HEK293 (cell line): ENCODE data around the gene PRKCA.

ENCODE experiments used
- ATF2 ChIP-seq: fragments of 450-650 bp; formaldehyde crosslinking; IDR thresholded peaks from 2 replicates; pipeline ENCODE4 v1.5.1; 2016; ENCODE audit warnings: missing biosample characterization, missing genetic modification characterization, low read depth
- HOXC10 ChIP-seq: sonication (generic); formaldehyde crosslinking; IDR thresholded peaks from 2 replicates; pipeline ENCODE4 v1.8.1; 2023; ENCODE audit warnings: mild to moderate bottlenecking, missing genetic modification reagents
- HOXD13 ChIP-seq: sonication (generic); formaldehyde crosslinking; IDR thresholded peaks from 2 replicates; pipeline ENCODE4 v1.8.0; 2022; ENCODE audit warnings: missing genetic modification reagents, borderline replicate concordance
- KLF16 ChIP-seq: fragments of 450-650 bp; formaldehyde crosslinking; IDR thresholded peaks from 2 replicates; pipeline ENCODE4 v1.5.1; 2017; ENCODE audit warnings: missing biosample characterization, missing genetic modification characterization
- OSR2 ChIP-seq: fragments of 450-650 bp; formaldehyde crosslinking; IDR thresholded peaks from 2 replicates; pipeline ENCODE4 v1.5.1; 2016; ENCODE audit warnings: missing biosample characterization, missing genetic modification characterization
- SCRT2 ChIP-seq: fragments of 450-650 bp; formaldehyde crosslinking; IDR thresholded peaks from 2 replicates; pipeline ENCODE4 v1.5.1; 2016; ENCODE audit warnings: missing biosample characterization, missing genetic modification characterization
- ZBTB20 ChIP-seq: fragments of 450-650 bp; formaldehyde crosslinking; IDR thresholded peaks from 2 replicates; pipeline ENCODE4 v1.5.1; 2016; ENCODE audit warnings: missing biosample characterization, missing genetic modification characterization
- ZNF148 ChIP-seq: fragments of 450-650 bp; formaldehyde crosslinking; IDR thresholded peaks from 2 replicates; pipeline ENCODE4 v1.5.0; 2017; ENCODE audit warnings: missing biosample characterization, missing genetic modification characterization, borderline replicate concordance
- ZNF157 ChIP-seq: fragments of 450-650 bp; formaldehyde crosslinking; IDR thresholded peaks from 2 replicates; pipeline ENCODE4 v1.5.1; 2016; ENCODE audit warnings: missing biosample characterization, missing genetic modification characterization
- ZNF19 ChIP-seq: fragments of 450-650 bp; formaldehyde crosslinking; IDR thresholded peaks from 2 replicates; pipeline ENCODE4; 2016; ENCODE audit warnings: missing biosample characterization, missing genetic modification characterization, low read depth
- ZNF221 ChIP-seq: fragments of 450-650 bp; formaldehyde crosslinking; IDR thresholded peaks from 2 replicates; pipeline ENCODE4 v1.5.1; 2017; ENCODE audit warnings: missing biosample characterization, missing genetic modification characterization, borderline replicate concordance
- ZNF223 ChIP-seq: fragments of 450-650 bp; formaldehyde crosslinking; IDR thresholded peaks from 2 replicates; pipeline ENCODE4 v1.5.1; 2016; ENCODE audit warnings: missing biosample characterization, missing genetic modification characterization
- ZNF248 ChIP-seq: fragments of 450-650 bp; formaldehyde crosslinking; IDR thresholded peaks from 2 replicates; pipeline ENCODE4 v1.5.1; 2017; ENCODE audit warnings: missing biosample characterization, missing genetic modification characterization
- ZNF266 ChIP-seq: fragments of 450-650 bp; formaldehyde crosslinking; IDR thresholded peaks from 2 replicates; pipeline ENCODE4 v1.5.1; 2016; ENCODE audit warnings: missing biosample characterization, missing genetic modification characterization, low read depth
- ZNF292 ChIP-seq: fragments of 450-650 bp; formaldehyde crosslinking; IDR thresholded peaks from 2 replicates; pipeline ENCODE4 v1.5.1; 2016; ENCODE audit warnings: low read depth, missing biosample characterization, missing genetic modification characterization, borderline replicate concordance
- ZNF341 ChIP-seq: fragments of 450-650 bp; formaldehyde crosslinking; IDR thresholded peaks from 2 replicates; pipeline ENCODE4; 2016; ENCODE audit warnings: low read depth, missing biosample characterization, missing genetic modification characterization
- ZNF394 ChIP-seq: fragments of 450-650 bp; formaldehyde crosslinking; IDR thresholded peaks from 2 replicates; pipeline ENCODE4 v1.5.1; 2016; ENCODE audit warnings: missing biosample characterization, missing genetic modification characterization, mild to moderate bottlenecking, moderate library complexity, borderline replicate concordance
- ZNF404 ChIP-seq: fragments of 450-650 bp; formaldehyde crosslinking; IDR thresholded peaks from 2 replicates; pipeline ENCODE4 v1.5.1; 2017; ENCODE audit warnings: missing biosample characterization, missing genetic modification characterization
- ZNF426 ChIP-seq: fragments of 450-650 bp; formaldehyde crosslinking; IDR thresholded peaks from 2 replicates; pipeline ENCODE4 v1.5.1; 2017; ENCODE audit warnings: missing biosample characterization, missing genetic modification characterization, mild to moderate bottlenecking, inconsistent platforms, moderate library complexity
- ZNF48 ChIP-seq: fragments of 450-650 bp; formaldehyde crosslinking; IDR thresholded peaks from 2 replicates; pipeline ENCODE4 v1.5.1; 2016; ENCODE audit warnings: missing biosample characterization, missing genetic modification characterization
- ZNF518A ChIP-seq: fragments of 450-650 bp; formaldehyde crosslinking; conservative IDR thresholded peaks from 2 replicates; pipeline ENCODE4 v1.5.1; 2016; ENCODE audit warnings: low read depth, missing biosample characterization, missing genetic modification characterization
- ZNF530 ChIP-seq: fragments of 450-650 bp; formaldehyde crosslinking; IDR thresholded peaks from 2 replicates; pipeline ENCODE4 v1.5.1; 2016; ENCODE audit warnings: low read depth, missing biosample characterization, missing genetic modification characterization
- ZNF560 ChIP-seq: fragments of 450-650 bp; formaldehyde crosslinking; IDR thresholded peaks from 2 replicates; pipeline ENCODE4 v1.5.1; 2017; ENCODE audit warnings: missing biosample characterization, missing genetic modification characterization, borderline replicate concordance
- ZNF585B ChIP-seq: fragments of 450-650 bp; formaldehyde crosslinking; IDR thresholded peaks from 2 replicates; pipeline ENCODE4 v1.5.1; 2016; ENCODE audit warnings: missing biosample characterization, missing genetic modification characterization
- ZNF624 ChIP-seq: fragments of 450-650 bp; formaldehyde crosslinking; IDR thresholded peaks from 2 replicates; pipeline ENCODE4 v1.5.1; 2017; ENCODE audit warnings: missing biosample characterization, missing genetic modification characterization
- ZNF629 ChIP-seq: fragments of 450-650 bp; formaldehyde crosslinking; IDR thresholded peaks from 2 replicates; pipeline ENCODE4 v1.5.1; 2017; ENCODE audit warnings: missing biosample characterization, missing genetic modification characterization
- ZNF837 ChIP-seq: fragments of 450-650 bp; formaldehyde crosslinking; IDR thresholded peaks from 2 replicates; pipeline ENCODE4 v1.5.1; 2016; ENCODE audit warnings: missing biosample characterization, missing genetic modification characterization
- ZSCAN16 ChIP-seq: fragments of 450-650 bp; formaldehyde crosslinking; IDR thresholded peaks from 2 replicates; pipeline ENCODE4 v1.5.1; 2016; ENCODE audit warnings: missing biosample characterization, missing genetic modification characterization
- TF ChIP-seq, protein P1 (sequence below): fragments of 450-650 bp; formaldehyde crosslinking; IDR thresholded peaks from 2 replicates; pipeline ENCODE4 v1.5.1; 2017; ENCODE audit warnings: missing biosample characterization, missing genetic modification characterization
- TF ChIP-seq, protein P2 (sequence below): fragments of 450-650 bp; formaldehyde crosslinking; IDR thresholded peaks from 2 replicates; pipeline ENCODE4 v1.5.1; 2016; ENCODE audit warnings: missing biosample characterization, missing genetic modification characterization

The PRKCA gene

GRCh38 chr17:66348584-66349165 is 46.3 kb downstream of the PRKCA start (continued):
- TF ChIP-seq, protein P1, sequence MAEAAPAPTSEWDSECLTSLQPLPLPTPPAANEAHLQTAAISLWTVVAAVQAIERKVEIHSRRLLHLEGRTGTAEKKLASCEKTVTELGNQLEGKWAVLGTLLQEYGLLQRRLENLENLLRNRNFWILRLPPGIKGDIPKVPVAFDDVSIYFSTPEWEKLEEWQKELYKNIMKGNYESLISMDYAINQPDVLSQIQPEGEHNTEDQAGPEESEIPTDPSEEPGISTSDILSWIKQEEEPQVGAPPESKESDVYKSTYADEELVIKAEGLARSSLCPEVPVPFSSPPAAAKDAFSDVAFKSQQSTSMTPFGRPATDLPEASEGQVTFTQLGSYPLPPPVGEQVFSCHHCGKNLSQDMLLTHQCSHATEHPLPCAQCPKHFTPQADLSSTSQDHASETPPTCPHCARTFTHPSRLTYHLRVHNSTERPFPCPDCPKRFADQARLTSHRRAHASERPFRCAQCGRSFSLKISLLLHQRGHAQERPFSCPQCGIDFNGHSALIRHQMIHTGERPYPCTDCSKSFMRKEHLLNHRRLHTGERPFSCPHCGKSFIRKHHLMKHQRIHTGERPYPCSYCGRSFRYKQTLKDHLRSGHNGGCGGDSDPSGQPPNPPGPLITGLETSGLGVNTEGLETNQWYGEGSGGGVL = no peak
- TF ChIP-seq ZNF624 (tag by site-specific recombination) = no peak
- TF ChIP-seq ZNF248 (tag by site-specific recombination) = no peak
- TF ChIP-seq ZNF629 (tag by site-specific recombination) = peak; percentile 84
- peak; percentile 91 for TF ChIP-seq OSR2 (tag by site-specific recombination)
- TF ChIP-seq ZNF48 (tag by site-specific recombination) = no peak
- TF ChIP-seq ZNF223 = no peak
- no peak for TF ChIP-seq ZNF148
- TF ChIP-seq ZNF837 (tag by site-specific recombination) = no peak
- no peak for TF ChIP-seq ZNF266 (tag by site-specific recombination)
- TF ChIP-seq ZNF585B = no peak
- no peak for TF ChIP-seq ZNF530 (tag by site-specific recombination)
- TF ChIP-seq ZNF341 (tag by site-specific recombination) = peak; percentile 87
- peak; percentile 89 for TF ChIP-seq ZBTB20 (tag by site-specific recombination)
- no peak for TF ChIP-seq ZNF560 (tag by site-specific recombination)
- TF ChIP-seq ZNF157 (tag by site-specific recombination) = no peak
- peak; percentile 97 for TF ChIP-seq SCRT2
- TF ChIP-seq HOXC10 (CRISPR knock-in tag) = no peak
- TF ChIP-seq ZNF19 = no peak
- no peak for TF ChIP-seq ZNF292 (tag by site-specific recombination)
- TF ChIP-seq KLF16 (tag by site-specific recombination) = no peak
- peak; percentile 64; the same call in 1 of the 2 replicates for TF ChIP-seq ZNF394 (tag by site-specific recombination)
- no peak for TF ChIP-seq ZNF221 (tag by site-specific recombination)
- 0 out of 2 replicates have a peak, but pooled peaks have one; percentile 35 for TF ChIP-seq ATF2
- TF ChIP-seq, protein P2, sequence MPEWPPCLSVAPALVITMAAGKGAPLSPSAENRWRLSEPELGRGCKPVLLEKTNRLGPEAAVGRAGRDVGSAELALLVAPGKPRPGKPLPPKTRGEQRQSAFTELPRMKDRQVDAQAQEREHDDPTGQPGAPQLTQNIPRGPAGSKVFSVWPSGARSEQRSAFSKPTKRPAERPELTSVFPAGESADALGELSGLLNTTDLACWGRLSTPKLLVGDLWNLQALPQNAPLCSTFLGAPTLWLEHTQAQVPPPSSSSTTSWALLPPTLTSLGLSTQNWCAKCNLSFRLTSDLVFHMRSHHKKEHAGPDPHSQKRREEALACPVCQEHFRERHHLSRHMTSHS (tag by site-specific recombination) = no peak
- TF ChIP-seq HOXD13 (CRISPR knock-in tag) = no peak
- 0 out of 2 replicates have a peak, but pooled peaks have one; percentile 23 for TF ChIP-seq ZNF518A (tag by site-specific recombination)
- no peak for TF ChIP-seq ZSCAN16 (tag by site-specific recombination)
- no peak for TF ChIP-seq ZNF404 (tag by site-specific recombination)
- no peak for TF ChIP-seq ZNF426
